ENCODE results near the gene RPN1.
A peak's percentile ranks its signal among the peaks of the same experiment; 100 is the strongest.
"Not testable (repeated sequence)": the region's sequence is repeated elsewhere in the genome, so short reads cannot be mapped to it uniquely, and the experiment has no call there.

Gene RPN1

GRCh38 chr3:128607710-128608048 is 42.9 kb downstream of the RPN1 start:
- no peak for DNase-seq

- no peak for DNase-seq
Measured at GRCh38 chr3:128606094-128606493, 44.5 kb downstream of the RPN1 start.

- DNase-seq: no peak
Measured at GRCh38 chr3:128605091-128606046, 45.2 kb downstream of the RPN1 start.

GRCh38 chr3:128603811-128604775 is 46.5 kb downstream of the RPN1 start:
- no peak for DNase-seq

- DNase-seq: no peak
Measured at GRCh38 chr3:128603313-128603712, 47.3 kb downstream of the RPN1 start.

GRCh38 chr3:128598884-128599664 is 51.5 kb downstream of the RPN1 start:
- no peak for DNase-seq

GRCh38 chr3:128597900-128598299 is 52.7 kb downstream of the RPN1 start:
- no peak for DNase-seq

GRCh38 chr3:128592864-128593263 is 57.8 kb downstream of the RPN1 start:
- DNase-seq: no peak

- no peak for DNase-seq
Measured at GRCh38 chr3:128591738-128592426, 58.7 kb downstream of the RPN1 start.

- DNase-seq: no peak
Measured at GRCh38 chr3:128590948-128591347, 59.7 kb downstream of the RPN1 start.

- not testable (repeated sequence) for DNase-seq
Measured at GRCh38 chr3:128589985-128590384, 60.6 kb downstream of the RPN1 start.

- DNase-seq: no peak
Measured at GRCh38 chr3:128588147-128588546, 62.5 kb downstream of the RPN1 start.

- DNase-seq: no peak
Measured at GRCh38 chr3:128587391-128587790, 63.2 kb downstream of the RPN1 start.

GRCh38 chr3:128586932-128587331 is 63.7 kb downstream of the RPN1 start:
- not testable (repeated sequence) for DNase-seq

GRCh38 chr3:128586391-128586790 is 64.2 kb downstream of the RPN1 start:
- DNase-seq: not testable (repeated sequence)

GRCh38 chr3:128585974-128586373 is 64.6 kb downstream of the RPN1 start:
- no peak for DNase-seq

- DNase-seq: no peak
Measured at GRCh38 chr3:128585189-128585588, 65.4 kb downstream of the RPN1 start.

GRCh38 chr3:128584412-128585020 is 66.1 kb downstream of the RPN1 start:
- peak; percentile 85 for DNase-seq

GRCh38 chr3:128581566-128581965 is 69.1 kb downstream of the RPN1 start:
- no peak for DNase-seq

- no peak for DNase-seq
Measured at GRCh38 chr3:128579927-128580326, 70.7 kb downstream of the RPN1 start.

GRCh38 chr3:128578346-128578745 is 72.3 kb downstream of the RPN1 start:
- no peak for DNase-seq

GRCh38 chr3:128577711-128578110 is 72.9 kb downstream of the RPN1 start:
- DNase-seq: no peak
